Left lobe of liver (tissue), 2 donors: ENCODE measurements around the gene TMEM184B. TPM values are rescaled to one million over a fixed set of nuclear protein-coding genes. Genes with fewer than 3 reads are reported as not detected.
"Not testable (repeated sequence)": the region's sequence is repeated elsewhere in the genome, so short reads cannot be mapped to it uniquely, and the experiment has no call there.

Source experiments
- ATAC-seq: fragments of 200-7000 bp; cut with Tn5 transposase; one replicate; pipeline ENCODE4 v1.9.1; 2020; ENCODE audit warnings: mild to moderate bottlenecking, moderate library complexity
- DNase-seq: peaks from one replicate; pipeline ENCODE4 v3.0.0-alpha.2; 2020; ENCODE audit warnings: low spot score
- total RNA-seq: library from RNA; stranded (reverse); gene quantifications from one replicate; pipeline ENCODE4 v1.2.1, GENCODE V29; 2021
- donor health status: DM: no; HTN: no; CAD: no; lungs with moderate emphysema.
- donor health status: DM: no; HTN: yes; CAD: no.

The TMEM184B gene
- total RNA-seq, 1 donor from 2014 or later = 11.7 TPM

DNA sequence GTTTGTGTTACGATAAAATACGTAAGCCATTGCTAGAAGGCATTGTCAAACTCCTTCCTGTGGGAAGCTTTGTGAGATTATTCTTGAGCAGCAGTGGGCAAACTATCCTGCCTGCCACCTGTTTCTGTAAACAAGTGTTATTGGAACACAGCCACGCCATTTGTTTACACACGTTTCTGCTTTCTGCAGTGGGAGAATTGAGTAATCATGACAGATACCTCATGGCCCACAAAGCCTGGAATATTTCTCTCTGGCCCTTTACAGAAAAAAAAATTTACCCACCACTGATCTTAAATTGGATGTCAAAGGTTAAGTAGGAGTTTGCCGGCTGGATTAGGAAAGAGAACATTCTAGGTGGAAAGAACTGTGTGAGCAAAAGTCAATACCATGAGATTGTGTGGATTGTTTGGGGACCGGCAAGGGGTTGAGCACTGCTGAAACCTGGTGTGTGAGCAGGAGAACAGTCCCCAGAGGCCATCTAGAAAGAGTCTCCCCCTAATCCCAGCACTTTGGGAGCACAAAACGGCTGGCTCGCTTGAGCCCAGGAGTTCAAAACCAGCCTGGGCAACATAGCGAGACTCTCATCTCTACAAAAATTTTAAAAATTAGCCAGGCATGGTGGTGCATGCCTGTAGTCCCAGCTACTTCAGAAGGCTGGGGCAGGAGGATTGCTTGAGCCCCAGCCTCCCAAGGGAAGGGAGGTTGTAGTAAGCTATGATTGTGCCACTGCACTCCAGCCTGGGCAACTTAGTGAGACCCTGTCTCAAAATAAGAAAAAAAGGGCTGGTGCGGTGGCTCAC is 85.2 kb downstream of the TMEM184B start:
- peak; percentile 75 for ATAC-seq
- DNase-seq = peak; percentile 76

DNA sequence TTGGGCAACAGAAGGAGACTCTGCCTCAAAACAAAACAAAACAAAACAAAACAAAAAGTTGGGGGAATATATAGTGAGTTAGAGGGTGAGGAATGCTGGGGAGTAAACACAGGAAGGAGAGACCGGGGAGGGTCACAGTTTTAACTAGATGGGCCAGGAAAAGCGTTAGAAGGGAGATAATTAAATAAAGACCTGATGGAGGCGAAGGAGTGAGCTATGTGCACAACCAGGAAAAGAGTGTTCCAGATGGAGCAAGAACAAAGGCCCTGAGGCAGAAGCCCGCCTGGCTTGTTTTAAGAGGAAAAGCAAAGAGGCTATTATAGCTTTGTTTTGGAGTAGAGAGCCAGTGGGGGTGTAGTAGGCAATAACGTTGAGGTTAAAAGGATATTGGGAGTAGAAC is 86.4 kb downstream of the TMEM184B start:
- DNase-seq = no peak

DNA sequence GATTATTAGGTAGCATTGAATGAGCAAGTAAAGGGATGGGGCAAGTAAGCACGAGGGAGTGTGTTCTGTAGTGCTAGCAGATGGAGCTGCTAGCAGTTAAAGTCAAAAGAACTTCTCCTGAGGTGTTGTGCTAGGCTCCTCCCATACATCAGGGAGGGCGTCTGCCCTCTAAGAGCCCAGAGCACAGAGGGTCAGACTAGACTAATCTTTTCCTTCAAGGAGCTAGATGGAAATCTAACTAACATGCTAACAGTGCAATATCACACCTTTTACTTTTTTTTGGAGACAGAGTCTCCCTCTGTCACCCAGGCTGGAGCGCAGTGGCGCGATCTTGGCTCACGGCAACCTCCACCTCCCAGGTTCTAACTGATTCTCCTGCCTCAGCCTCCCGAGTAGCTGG is 88.0 kb downstream of the TMEM184B start:
- DNase-seq (no peak), ATAC-seq (no peak)

More for the DNA sequence above, 86.4 kb downstream of the TMEM184B start:
- no peak for ATAC-seq

DNA sequence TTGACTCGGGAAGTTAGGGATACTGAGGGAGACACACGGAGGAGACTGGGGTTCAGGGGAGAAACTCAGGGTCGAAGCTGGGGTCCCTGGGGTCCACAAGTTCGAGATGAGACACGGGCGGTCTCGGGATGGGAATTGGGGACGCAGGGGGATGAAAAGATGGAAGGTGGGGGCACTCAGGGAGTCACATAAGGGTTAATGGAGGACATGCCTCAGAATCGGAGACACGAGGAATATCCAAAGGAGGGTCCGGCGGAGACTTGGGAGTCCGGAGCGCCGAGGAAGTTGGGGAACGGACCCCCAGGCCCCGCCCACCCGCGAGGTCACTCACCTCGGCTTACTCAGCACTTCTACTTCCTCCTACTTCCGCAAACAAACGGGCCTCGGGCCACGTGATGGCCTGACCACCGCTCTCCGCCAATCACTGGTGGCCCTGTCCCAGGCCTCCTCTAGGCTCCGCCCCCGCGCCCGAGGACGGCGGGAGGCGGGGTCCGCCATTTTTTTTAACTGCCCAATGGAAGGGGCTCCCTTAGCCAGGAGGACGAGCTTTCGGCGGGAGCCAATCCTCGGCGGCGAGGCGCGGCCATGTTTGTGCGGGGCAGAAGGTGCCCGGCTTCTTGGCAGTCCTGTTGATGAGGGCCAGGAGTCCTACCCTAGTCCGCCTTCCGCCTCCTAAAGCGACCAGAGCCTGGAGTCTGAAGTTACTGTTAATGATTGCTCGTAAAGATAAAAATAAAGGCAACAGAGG is 91.2 kb downstream of the TMEM184B start, which contains the start of gene PLA2G6:
TSS of gene PLA2G6 (minus strand) at position 378 of the 748 bp plus-strand sequence. CDS start 12,404 bp downstream, outside the sequence.
- ATAC-seq = peak; percentile 89

DNA sequence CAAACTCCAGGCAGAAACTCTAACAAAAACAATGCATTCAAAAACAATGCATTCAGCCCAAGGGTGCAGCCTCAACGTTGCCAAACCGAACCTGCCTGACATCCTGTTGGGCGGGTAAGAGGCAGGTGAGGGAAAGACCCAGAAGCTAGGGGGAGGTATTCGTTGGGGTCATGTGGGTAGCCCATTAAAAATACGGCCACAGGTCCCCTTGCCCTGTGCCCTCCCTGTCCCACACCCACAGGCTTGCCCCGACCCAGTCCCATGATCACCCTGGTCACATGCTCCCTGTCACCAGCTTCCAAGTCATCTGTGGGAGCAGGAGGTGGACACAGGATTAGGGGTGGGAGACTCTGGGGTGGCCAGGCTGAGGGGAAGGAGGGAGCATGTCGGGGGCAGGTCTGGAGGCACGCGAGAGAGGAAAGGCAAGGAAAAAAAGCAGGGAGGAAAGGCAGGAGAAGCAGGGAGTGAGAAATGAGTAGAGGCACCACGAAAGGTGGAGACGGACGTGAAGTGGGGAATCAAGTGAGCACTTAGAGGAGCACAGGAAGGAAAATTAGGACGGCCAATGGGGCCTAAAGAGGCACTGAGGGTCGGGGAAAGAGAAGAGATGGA is 91.9 kb downstream of the TMEM184B start:
- ATAC-seq = peak; percentile 54
- DNase-seq = peak; percentile 78

More for the DNA sequence above, 91.2 kb downstream of the TMEM184B start, which contains the start of gene PLA2G6:
- peak; percentile 99 for DNase-seq

DNA sequence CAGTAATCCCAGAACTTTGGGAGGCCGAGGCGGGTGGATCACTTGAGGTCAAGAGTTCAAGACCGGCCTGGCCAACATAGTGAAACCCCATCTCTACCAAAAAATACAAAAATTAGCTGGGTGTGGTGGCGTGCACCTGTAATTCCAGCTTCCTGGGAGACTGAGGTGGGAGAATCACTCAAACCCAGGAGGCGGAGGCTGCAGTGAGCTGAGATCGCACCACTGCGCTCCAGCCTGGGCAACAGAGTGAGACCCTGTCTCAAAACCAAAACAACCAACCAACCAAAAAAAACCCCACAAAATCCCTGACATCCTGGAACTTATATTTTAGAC is 94.2 kb downstream of the TMEM184B start:
- not testable (repeated sequence) for ATAC-seq, DNase-seq

DNA sequence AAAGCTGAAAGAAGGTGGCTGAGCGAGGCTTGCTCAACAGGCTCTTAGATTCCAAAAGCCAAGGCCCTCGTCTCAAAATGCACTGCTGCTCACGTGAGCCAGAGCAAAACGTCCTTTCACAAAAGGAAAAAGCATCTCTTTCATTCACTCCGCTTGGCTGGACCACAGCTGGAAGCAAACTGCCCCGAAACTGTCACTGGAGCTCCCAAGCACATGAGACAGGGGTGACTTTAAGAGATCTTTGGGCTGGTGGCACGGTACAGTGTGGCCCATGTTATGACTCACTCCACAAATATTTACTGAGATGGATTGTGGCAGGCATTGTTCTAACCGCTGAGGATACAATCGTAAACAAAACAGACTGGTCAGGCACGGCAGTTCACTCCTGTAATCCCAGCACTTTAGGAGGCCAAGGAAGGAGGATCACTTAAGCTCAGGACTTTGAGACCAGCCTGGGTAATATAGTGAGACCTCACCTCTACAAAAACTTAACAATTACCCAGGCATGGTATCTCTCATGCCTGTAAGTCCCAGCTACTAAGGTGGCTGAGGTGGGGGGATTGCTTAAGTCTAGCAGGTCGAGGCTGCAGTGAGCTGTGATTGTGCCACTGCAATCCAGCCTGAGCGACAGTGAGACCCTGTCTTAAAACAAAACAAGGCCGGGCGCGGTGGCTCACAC is 94.7 kb downstream of the TMEM184B start:
- ATAC-seq = peak; percentile 51
- peak; percentile 75 for DNase-seq

DNA sequence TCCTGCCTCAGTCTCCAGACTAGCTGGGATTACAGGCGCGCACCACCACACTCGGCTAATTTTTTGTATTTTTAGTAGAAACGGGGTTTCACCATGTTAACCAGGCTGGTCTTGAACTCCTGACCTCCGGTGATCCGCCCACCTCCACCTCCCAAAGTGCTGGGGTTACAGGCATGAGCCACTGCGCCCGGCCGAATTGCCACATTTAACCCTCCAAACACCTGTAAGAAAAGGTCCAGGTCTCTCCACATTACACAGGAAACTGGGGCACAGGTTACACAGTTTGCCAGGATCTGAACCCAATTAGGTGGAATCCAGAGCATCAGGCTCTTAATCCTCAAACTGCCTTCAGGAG is 95.3 kb downstream of the TMEM184B start:
- not testable (repeated sequence) for DNase-seq, ATAC-seq

DNA sequence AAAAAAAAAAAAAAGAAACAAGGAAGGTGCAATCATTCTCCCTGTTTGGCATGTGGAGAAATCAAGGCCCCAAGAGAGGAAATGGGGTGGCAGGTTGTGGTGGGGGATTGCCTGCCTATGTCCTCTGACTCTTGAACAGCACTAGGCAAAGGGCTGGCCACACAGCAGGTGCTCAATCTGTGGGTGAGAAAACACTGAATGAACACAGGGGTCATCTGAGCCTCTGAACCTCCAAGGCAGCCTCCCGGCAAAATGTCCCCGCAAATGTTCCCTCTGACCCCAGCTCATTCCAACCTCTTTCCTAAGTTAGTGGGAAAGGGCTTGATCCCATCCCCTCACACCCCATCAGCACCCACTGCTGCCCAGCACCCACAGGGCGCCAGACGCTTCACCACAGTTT is 95.8 kb downstream of the TMEM184B start:
- ATAC-seq (no peak), DNase-seq (no peak)

DNA sequence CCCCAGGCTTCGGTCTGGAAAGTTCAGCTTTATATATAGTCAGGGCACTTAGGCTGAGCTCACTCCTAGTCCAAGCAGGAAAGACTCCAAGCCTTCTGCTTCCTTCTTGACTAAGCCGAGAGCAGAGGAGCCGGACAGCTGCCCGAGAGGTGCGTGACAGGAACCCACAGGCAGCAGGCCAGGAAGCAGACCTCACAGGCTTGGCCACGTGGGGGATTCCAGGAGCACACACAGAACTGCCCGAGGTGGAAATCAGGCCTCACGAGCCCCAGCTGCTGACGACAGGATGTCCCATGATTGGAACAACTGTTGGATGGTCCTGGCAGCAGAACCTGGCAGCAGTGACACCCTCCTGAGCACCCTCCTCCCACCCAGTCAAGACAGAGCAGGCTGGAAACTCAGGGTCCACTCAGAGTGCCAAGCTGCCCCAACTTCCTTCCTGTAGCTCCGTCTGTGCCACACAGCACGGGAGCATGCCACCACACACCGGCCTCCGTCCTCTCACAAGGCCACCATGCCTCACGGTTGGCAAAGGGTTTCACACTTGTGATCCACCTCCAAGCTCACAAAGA is 96.6 kb downstream of the TMEM184B start:
- peak; percentile 4 for ATAC-seq

DNA sequence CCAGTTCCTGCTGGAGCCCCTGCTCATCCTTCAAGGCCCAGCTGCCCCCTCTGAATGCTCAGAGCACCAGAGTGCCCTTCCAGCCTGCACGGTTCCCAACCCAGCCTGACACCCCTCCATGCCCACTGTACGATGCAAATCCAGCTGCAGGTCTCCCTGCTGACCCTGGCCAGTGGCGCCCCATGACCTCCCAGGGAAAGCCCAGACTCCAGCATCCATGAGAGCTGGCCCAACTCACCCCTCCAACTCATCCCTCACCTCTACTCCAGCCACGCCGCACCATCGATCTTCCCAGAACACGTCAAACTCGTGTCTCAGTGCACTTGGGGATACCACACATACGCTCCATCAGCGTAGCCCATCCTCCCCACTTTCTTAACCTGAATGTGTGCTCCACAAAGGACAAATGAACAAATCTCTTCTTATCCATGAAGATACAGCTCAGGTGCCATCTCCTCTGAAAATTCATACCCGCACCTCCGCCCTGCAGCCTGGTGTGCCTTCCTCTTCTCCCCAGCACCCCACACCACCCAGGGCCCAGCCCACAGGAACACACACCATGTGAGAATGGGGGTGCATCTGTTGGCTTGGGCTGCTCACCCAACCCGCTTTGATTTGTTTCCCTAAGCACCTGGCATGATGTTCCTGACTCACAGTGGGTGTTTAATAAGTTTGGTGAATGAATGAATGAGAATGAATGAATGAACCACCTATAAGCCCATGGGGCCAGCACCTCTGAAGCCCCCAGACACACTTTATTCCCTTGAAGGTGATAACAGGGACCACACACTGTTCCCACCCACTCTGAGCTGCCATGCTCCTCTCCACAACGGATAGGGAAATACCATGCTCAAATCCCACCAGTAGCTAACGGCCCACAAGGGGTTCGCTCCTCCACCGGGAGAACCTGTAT is 97.3 kb downstream of the TMEM184B start:
- DNase-seq = no peak
- no peak for ATAC-seq

More for the DNA sequence above, 96.6 kb downstream of the TMEM184B start:
- no peak for DNase-seq

DNA sequence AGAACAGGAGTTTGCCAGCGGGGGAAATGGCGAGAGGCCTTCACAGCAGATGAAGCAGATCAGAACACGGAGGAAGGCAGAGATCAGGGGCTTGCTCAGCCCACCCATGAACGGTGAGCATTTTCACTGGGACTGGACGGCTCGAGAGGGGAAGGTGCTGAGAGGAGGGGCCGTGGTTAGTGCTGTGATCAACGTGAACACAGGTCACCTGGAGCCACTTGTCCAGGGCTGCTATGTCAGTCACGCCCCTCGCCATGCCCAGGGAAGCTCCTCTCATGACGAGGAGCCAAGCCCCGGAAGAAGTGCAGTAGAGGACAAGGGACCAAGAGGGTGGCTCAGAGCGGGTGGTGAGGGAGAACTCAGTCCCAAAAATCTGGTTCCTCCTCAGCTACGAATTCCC is 98.2 kb downstream of the TMEM184B start:
- no peak for ATAC-seq
- DNase-seq = no peak

DNA sequence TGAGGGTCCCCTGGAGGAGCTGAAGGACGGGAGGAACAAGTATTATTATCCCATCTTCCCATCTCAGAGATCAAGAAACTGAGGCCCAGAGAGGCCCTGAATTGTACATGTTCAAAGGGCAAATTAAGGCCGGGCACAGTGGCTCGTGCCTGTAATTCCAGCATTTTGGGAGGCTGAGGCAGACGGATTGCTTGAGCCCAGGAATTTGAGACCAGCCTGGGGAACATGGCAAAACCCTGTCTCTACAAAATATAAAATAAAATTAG is 99.2 kb downstream of the TMEM184B start:
- ATAC-seq = no peak
- no peak for DNase-seq

DNA sequence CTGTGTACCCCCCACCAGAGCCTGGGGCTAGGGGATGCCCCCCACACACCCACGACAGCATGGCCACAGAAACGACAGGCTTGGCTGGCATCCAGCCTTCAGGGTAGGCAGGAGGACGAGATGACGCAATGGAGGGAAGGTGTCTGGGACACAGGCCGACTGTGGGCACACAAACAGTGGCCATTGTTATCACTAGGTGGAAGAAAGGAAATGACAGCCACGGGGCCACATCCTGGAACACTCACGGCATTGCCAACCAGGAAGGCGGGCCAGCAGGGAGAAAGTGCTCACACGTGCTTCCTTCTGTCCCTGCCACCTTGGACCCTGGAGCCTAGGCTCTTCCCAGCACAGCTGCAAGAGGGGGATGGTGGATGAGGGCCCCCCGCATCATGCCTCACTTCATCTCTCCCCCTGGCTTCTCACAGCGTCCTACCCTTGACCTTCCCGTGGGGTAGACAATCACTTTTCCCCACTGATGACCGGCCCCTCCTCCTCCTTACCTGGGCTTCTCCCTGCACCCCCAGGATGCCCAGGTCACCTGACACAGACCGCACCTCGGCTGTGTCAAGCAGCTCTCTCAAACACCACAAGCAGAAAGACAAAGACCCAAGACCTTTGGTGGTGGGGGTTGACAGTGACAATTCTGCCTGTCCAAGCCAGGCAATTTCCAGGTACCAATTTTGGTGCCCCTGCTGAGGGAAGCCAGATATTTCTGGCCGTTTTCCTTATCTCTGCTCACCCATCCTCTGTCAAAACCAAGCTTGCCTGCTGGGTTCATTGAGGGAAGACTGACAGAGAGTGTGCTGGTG is 99.8 kb downstream of the TMEM184B start:
- ATAC-seq = peak; percentile 66
- peak; percentile 83 for DNase-seq

DNA sequence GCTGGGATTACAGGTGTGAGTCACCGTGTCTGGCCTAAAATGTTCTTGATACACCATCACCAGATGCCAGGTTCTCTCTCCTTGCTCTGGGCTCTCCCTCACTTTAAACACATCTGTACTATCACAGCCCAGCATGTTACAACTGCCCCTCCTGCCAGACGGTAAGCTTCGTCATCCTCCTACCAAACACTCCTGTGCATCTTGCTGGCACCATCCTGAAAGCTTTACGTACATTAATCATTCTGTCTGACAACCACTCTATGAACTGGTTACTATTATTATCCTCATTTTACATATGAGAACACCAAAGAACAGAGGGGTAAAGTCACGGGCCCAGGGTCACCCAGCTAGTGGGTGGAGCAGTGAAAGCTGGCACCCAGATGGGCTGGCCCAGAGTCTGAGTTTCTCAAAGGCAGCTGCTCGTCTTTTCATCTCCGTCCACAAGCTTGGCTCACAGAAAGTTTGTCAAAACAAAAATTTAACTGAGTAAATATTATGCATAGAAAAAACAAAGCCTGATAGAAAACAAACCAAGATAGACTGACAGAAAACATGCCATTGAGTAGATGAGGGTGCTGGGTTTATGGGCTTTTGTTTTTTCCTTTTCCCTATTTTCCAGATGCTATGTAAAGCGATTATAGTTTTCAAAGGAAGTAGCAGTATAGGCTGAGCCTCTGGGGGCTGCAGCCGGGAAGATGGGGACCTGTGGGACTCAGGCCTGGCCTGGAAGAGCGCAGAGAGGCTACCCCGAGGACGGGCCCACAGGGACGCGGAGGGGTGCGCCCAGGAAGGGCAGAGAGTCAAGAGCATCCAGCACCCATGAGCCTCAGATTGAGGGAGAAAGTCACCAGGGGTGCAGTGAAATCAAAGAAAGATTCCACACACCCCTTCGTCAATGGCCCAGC is 100.6 kb downstream of the TMEM184B start:
- ATAC-seq (no peak), DNase-seq (no peak)

DNA sequence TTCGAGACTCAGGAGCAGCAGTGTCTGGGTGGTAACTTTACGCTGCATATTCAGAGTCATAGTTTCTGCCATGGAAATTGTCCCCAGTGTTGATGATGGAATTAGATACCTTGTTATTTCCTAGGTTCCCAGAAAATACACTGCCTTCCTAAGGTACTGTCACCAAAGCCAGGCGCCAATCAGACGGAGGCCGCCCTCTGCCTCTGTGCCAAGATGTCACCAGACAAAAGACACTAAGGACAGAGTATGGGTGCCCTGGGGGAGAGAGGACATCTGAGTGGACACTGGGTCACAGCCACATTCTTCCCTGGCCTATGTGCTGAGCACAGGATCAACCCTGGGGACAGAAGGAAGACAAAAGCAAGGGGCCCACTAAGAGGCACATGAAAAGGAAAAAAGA is 102.3 kb downstream of the TMEM184B start:
- DNase-seq (no peak), ATAC-seq (no peak)
